HepG2 (cell line): ENCODE data around the gene CNNM1. TPM values are rescaled to one million over a fixed set of nuclear protein-coding genes. Genes with fewer than 3 reads are reported as not detected.
A peak's percentile ranks its signal among the peaks of the same experiment; 100 is the strongest.

Experiments
- ATAC-seq: fragments of 200-7000 bp; cut with Tn5 transposase; 3 replicates; pipeline ENCODE4 v1.9.1; 2020; ENCODE audit warnings: mild to moderate bottlenecking, moderate library complexity
- BruUV-seq: library from RNA; stranded (reverse); fragments of 400-500 nt; replicated peaks from 2 replicates; lab custom pipeline; 2021; lab: Mats Ljungman, UMichigan
- CTCF ChIA-PET: fragments of 300-600 bp; formaldehyde crosslinking; extraction: SDS; loops from one replicate; lab custom pipeline; 2021; ENCODE audit warnings: low total read pairs, inconsistent platforms, low intra/inter-chr PET ratio; lab: Yijun Ruan, JAX
- POLR2A ChIA-PET: fragments of 350-600 bp; sonication (Branson Sonifier 250); formaldehyde crosslinking; loops from one replicate; lab custom pipeline; 2020; ENCODE audit warnings: antibody characterized with exemption, inconsistent platforms; lab: Yijun Ruan, JAX
- DNase-seq: peaks from one replicate; pipeline ENCODE4 v3.0.0-alpha.2; 2015; ENCODE audit warnings: low spot score
- FAIRE-seq: peaks from 3 replicates; lab custom pipeline; 2011; peaks lifted over from hg19 to GRCh38; lab: Jason Lieb, UNC
- H2AFZ ChIP-seq: one replicate; pipeline ENCODE4 v1.6.1; 2011; ENCODE audit warnings: low read length, inconsistent platforms
- H3K27ac ChIP-seq: fragments of 300-600 bp; 3 replicates; pipeline ENCODE4 v1.8.0; 2011; ENCODE audit warnings: mixed run types, mild to moderate bottlenecking, mixed read lengths, low read length, inconsistent platforms; ENCODE audit not compliant: insufficient read depth; ENCODE audit errors: extremely low read length
- H3K27me3 ChIP-seq, 2 experiments: fragments of 200-600 bp in 1 of 2; 2 replicates in 1 of 2; 3 replicates in 1 of 2; pipeline versions ENCODE4 v1.6.0 to v1.8.0; 2011; ENCODE audit warnings: low read length in 2 of 2, mild to moderate bottlenecking in 2 of 2, moderate library complexity in 2 of 2, inconsistent platforms in 1 of 2; ENCODE audit not compliant: insufficient read depth in 2 of 2, control insufficient read depth in 1 of 2
- H3K36me3 ChIP-seq, 2 experiments: fragments of 200-600 bp in 1 of 2; replicated peaks in 1 of 2; 2 replicates in 1 of 2; 3 replicates in 1 of 2; pipeline versions ENCODE4 v1.5.1 to v1.8.0; 2011; ENCODE audit warnings: low read length in 2 of 2, inconsistent platforms in 1 of 2; ENCODE audit not compliant: insufficient read depth in 2 of 2, control insufficient read depth in 1 of 2
- H3K4me1 ChIP-seq: 2 replicates; pipeline ENCODE4 v1.5.1; 2012; ENCODE audit warnings: low read length, inconsistent platforms; ENCODE audit not compliant: insufficient read depth
- H3K4me2 ChIP-seq: 2 replicates; pipeline ENCODE4 v1.6.0; 2011; ENCODE audit warnings: low read depth, low read length, inconsistent platforms
- H3K4me3 ChIP-seq, 3 experiments: fragments of 200-600 bp in 1 of 3; sonication (generic), shearing (Covaris generic) in 1 of 3; replicated peaks in 1 of 3; 2 replicates each; pipeline ENCODE4 v1.5.1; 2011 to 2016; ENCODE audit warnings: low read length in 3 of 3, inconsistent platforms in 2 of 3, low read depth in 2 of 3, mild to moderate bottlenecking in 2 of 3, control low read depth in 1 of 3, mixed read lengths in 1 of 3; ENCODE audit not compliant: insufficient read depth in 1 of 3
- H3K79me2 ChIP-seq: one replicate; pipeline ENCODE4 v1.6.1; 2011; ENCODE audit warnings: low read length, inconsistent platforms; ENCODE audit not compliant: insufficient read depth
- H3K9ac ChIP-seq: 2 replicates; pipeline ENCODE4 v1.6.0; 2011; ENCODE audit warnings: mild to moderate bottlenecking, low read depth, low read length, inconsistent platforms; ENCODE audit not compliant: insufficient read depth
- H3K9me3 ChIP-seq: 2 replicates; pipeline ENCODE4 v1.5.1; 2012; ENCODE audit warnings: mild to moderate bottlenecking, low read length
- H4K20me1 ChIP-seq: 2 replicates; pipeline ENCODE4 v1.6.0; 2011; ENCODE audit warnings: inconsistent platforms, mild to moderate bottlenecking, low read length, moderate library complexity; ENCODE audit not compliant: insufficient read depth
- ATF7-NPFF ChIP-seq: sonication (generic); formaldehyde crosslinking; IDR thresholded peaks from 2 replicates; pipeline ENCODE4 v1.8.1; 2023; ENCODE audit warnings: mild to moderate bottlenecking, low read depth, missing genetic modification reagents, moderate library complexity
- CTCF ChIP-seq: sonication (generic); formaldehyde crosslinking; IDR thresholded peaks from 2 replicates; pipeline ENCODE4 v1.5.0; 2020; ENCODE audit warnings: mild to moderate bottlenecking, missing genetic modification reagents, moderate library complexity
- IKZF5 ChIP-seq: IDR thresholded peaks from 2 replicates; pipeline ENCODE4 v1.6.1; 2018; ENCODE audit warnings: missing genetic modification reagents, mild to moderate bottlenecking, missing compliant biosample characterization
- NFIB ChIP-seq: sonication (generic); formaldehyde crosslinking; IDR thresholded peaks from 2 replicates; pipeline ENCODE4 v1.9.0; 2021; ENCODE audit warnings: missing genetic modification reagents, mild to moderate bottlenecking, borderline replicate concordance
- STAG1 ChIP-seq: sonication (generic); formaldehyde crosslinking; IDR thresholded peaks from 2 replicates; pipeline ENCODE4 v1.4.0; 2020; ENCODE audit warnings: missing genetic modification reagents
- THAP11 ChIP-seq: IDR thresholded peaks from 2 replicates; pipeline ENCODE4 v1.6.1; 2016; ENCODE audit warnings: missing biosample characterization, missing genetic modification reagents
- ZNF275 ChIP-seq: sonication (generic); formaldehyde crosslinking; IDR thresholded peaks from 2 replicates; pipeline ENCODE4 v1.8.0; 2022; ENCODE audit warnings: missing genetic modification reagents, mild to moderate bottlenecking, inconsistent platforms, borderline replicate concordance
- ZNF562 ChIP-seq: sonication (generic); formaldehyde crosslinking; IDR thresholded peaks from 2 replicates; pipeline ENCODE4 v1.8.0; 2022; ENCODE audit warnings: missing genetic modification reagents, borderline replicate concordance
- ZSCAN25 ChIP-seq: sonication (generic); formaldehyde crosslinking; IDR thresholded peaks from 2 replicates; pipeline ENCODE4 v1.8.0; 2022; ENCODE audit warnings: mild to moderate bottlenecking, missing genetic modification reagents
- WGBS: methylation state at CpG from one replicate; pipeline ENCODE4 v1.1.6; 2017; ENCODE audit warnings: low lambda C conversion rate; 5-methylcytosine and 5-hydroxymethylcytosine counted together
- in situ Hi-C: cut with HindIII; loops from 2 replicates; pipeline ENCODE4 v1.10.0; 2017; ENCODE audit warnings: low pct_unique_long_range_greater_than_20kb; ENCODE audit not compliant: extremely low pct_ligation_motif_present
- intact Hi-C: fragments of 100-400 bp; cut with micrococcal nuclease; formaldehyde crosslinking; loops from one replicate; pipeline ENCODE4 v1.10.0; 2022; ENCODE audit not compliant: unreplicated experiment
- polyA plus RNA-seq, 8 experiments: library from polyadenylated mRNA; depleted of rRNA in 3 of 8; stranded (reverse) in 7 of 8; unstranded in 1 of 8; fragments of >200 nt; fragmentation: Illumina TruSeq in 4 of 8; extraction: Trizol in 4 of 8; gene quantifications; 2 replicates each; pipeline versions ENCODE4 v1.2.1 to v1.2.3, GENCODE V29; 2011 to 2016; ENCODE audit warnings: low read depth in 4 of 8, missing spikeins in 1 of 8, mixed read lengths in 1 of 8; ENCODE audit not compliant: insufficient read depth in 1 of 8
- total RNA-seq, 5 experiments: library from RNA; depleted of rRNA; stranded (reverse); fragments of >200 nt; fragmentation: Illumina TruSeq; extraction: Trizol; gene quantifications; 2 replicates each; pipeline ENCODE4 v1.2.3, GENCODE V29; 2016; ENCODE audit warnings: low read depth in 1 of 5

The CNNM1 gene
- total and polyA plus RNA-seq, 2 of the 13 experiments (the other 11 are each of a cell fraction or from before 2014, with no cell fraction given), result 4.3 to 9.6 TPM

- FAIRE-seq, result no peak
- no TSS peak for BruUV-seq
- Histone ChIP-seq H3K9me3 (no peaks in the 10 kb centered on the region), H3K9ac (no peak overlapping the region), H4K20me1 (no peaks in the 10 kb centered on the region), H3K79me2 (no peaks in the 10 kb centered on the region), H3K4me1 (peaks cover 15% of the 10 kb centered on the region), H3K36me3 (0 out of 5 replicates have a peak, but pooled peaks cover 0 to 8% of the 10 kb centered on the region in 2 experiments), H3K27me3 (no peaks in the 10 kb centered on the region), H3K4me2 (no peak overlapping the region), H2AFZ (no peak overlapping the region), H3K4me3 (no peak overlapping the region), H3K27ac (no peak overlapping the region)
- intact Hi-C loops (no loop called here), in situ Hi-C loops (no loop called here)
- DNase-seq, result no peak
- ATAC-seq, result no peak
- ChIA-PET CTCF (no interaction called here), POLR2A (no interaction called here)
- 65% methylated on average over 5 of the region's 5 CpGs for WGBS
- TF ChIP-seq IKZF5 (CRISPR knock-in tag) (no peak), ZNF562 (CRISPR knock-in tag) (no peak), ZNF275 (CRISPR knock-in tag) (no peak), NFIB (no peak), ZSCAN25 (CRISPR knock-in tag) (no peak), ATF7-NPFF (CRISPR knock-in tag) (no peak), CTCF (CRISPR knock-in tag) (0 out of 2 replicates have a peak, but pooled peaks have one; percentile 25), THAP11 (CRISPR knock-in tag) (no peak), STAG1 (CRISPR knock-in tag) (peak; percentile 22; the same call in 1 of the 2 replicates)
These were observed 31.8 kb downstream of the CNNM1 start for GRCh38 chr10:99360934-99361333.
